Endothelial cell of umbilical vein (primary cell): ENCODE results near the gene FGF22.

ENCODE experiments used
- CTCF ChIP-seq, 2 donors: IDR thresholded peaks; 1 replicate in 1 of 2; 2 replicates in 1 of 2; pipeline ENCODE4 v1.5.1; 2011; ENCODE audit warnings: low read length in 2 of 2, mild to moderate bottlenecking in 2 of 2, moderate library complexity in 2 of 2, control low read depth in 1 of 2, inconsistent platforms in 1 of 2, low read depth in 1 of 2; ENCODE audit not compliant: insufficient read depth in 1 of 2; ENCODE audit errors: extremely low read depth in 1 of 2
- EZH2 ChIP-seq: IDR thresholded peaks from 2 replicates; pipeline ENCODE4 v1.6.1; 2012; ENCODE audit warnings: borderline replicate concordance, low read depth, mild to moderate bottlenecking, moderate library complexity, low read length, inconsistent platforms; ENCODE audit not compliant: severe bottlenecking
- GATA2 ChIP-seq: IDR thresholded peaks from 2 replicates; pipeline ENCODE4 v1.7.0; 2011; ENCODE audit warnings: low read depth, mild to moderate bottlenecking, moderate library complexity, mixed read lengths, low read length; ENCODE audit not compliant: insufficient read length, insufficient read depth
- JUN ChIP-seq: IDR thresholded peaks from 2 replicates; pipeline ENCODE4 v1.6.1; 2011; ENCODE audit warnings: borderline replicate concordance, low read depth; ENCODE audit not compliant: insufficient read length, insufficient read depth
- MAX ChIP-seq: IDR thresholded peaks from 2 replicates; pipeline ENCODE4 v1.6.1; 2011; ENCODE audit not compliant: insufficient read depth, insufficient read length
- MYC ChIP-seq: IDR thresholded peaks from one replicate; pipeline ENCODE4 v1.6.1; 2011; ENCODE audit warnings: mild to moderate bottlenecking, low read depth, low read length
- POLR2A ChIP-seq: IDR thresholded peaks from 2 replicates; pipeline ENCODE4 v1.6.1; 2012; ENCODE audit warnings: low read depth, mild to moderate bottlenecking, control low read depth, low read length
- POLR2AphosphoS5 ChIP-seq: IDR thresholded peaks from 2 replicates; pipeline ENCODE4 v1.6.1; 2012; ENCODE audit warnings: low read depth, mild to moderate bottlenecking, control low read depth, low read length, moderate library complexity; ENCODE audit not compliant: insufficient read depth

- TF ChIP-seq EZH2 (no peak), POLR2A (no peak), CTCF (IDR thresholded peaks at IDR 0.05; ENCODE audit: extremely low read depth in 1 of 2, insufficient read depth in 1 of 2, low read depth in 1 of 2, low read length in 2 of 2) (no peak), POLR2AphosphoS5 (no peak), MAX (no peak), JUN (no peak), MYC (no peak), GATA2 (no peak)
Measured at GRCh38 chr19:619286-620002, 20.2 kb upstream of the FGF22 start.
